8988T (cell line): Measurements from ENCODE around the gene GPR3.
"Not testable (repeated sequence)": the region's sequence is repeated elsewhere in the genome, so short reads cannot be mapped to it uniquely, and the experiment has no call there.

Source experiments
- DNase-seq: peaks from one replicate; pipeline ENCODE4 v3.0.0; 2011

The GPR3 gene

GRCh38 chr1:27380224-27380623, 12.2 kb upstream of the GPR3 start:
- DNase-seq = no peak

- DNase-seq = no peak
These were observed 11.4 kb upstream of the GPR3 start for GRCh38 chr1:27380766-27381733.

- DNase-seq = no peak
These were observed 10.3 kb upstream of the GPR3 start for GRCh38 chr1:27381969-27382762.

- DNase-seq = no peak
These were observed 9.3 kb upstream of the GPR3 start, which contains the start of gene CD164L2 for GRCh38 chr1:27383039-27383605. CD164L2 (minus strand) TSS chr1:27383333; CDS start chr1:27383239, 94 bp downstream.

GRCh38 chr1:27383661-27384060, 8.8 kb upstream of the GPR3 start:
- DNase-seq = no peak

DNA sequence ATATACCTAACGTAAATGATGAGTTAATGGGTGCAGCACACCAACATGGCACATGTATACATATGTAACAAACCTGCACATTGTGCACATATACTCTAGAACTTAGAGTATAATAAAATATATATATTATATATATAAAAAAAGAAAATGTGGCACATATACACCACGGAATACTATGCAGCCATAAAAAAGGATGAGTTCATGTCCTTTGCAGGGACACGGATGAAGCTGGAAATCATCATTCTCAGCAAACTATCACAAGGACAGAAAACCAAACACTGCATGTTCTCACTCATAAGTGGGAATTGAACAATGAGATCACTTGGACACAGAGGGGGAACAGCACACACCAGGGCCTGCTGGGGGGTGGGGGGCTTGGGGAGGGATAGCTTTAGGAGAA, 7.6 kb upstream of the GPR3 start:
- DNase-seq = not testable (repeated sequence)

DNA sequence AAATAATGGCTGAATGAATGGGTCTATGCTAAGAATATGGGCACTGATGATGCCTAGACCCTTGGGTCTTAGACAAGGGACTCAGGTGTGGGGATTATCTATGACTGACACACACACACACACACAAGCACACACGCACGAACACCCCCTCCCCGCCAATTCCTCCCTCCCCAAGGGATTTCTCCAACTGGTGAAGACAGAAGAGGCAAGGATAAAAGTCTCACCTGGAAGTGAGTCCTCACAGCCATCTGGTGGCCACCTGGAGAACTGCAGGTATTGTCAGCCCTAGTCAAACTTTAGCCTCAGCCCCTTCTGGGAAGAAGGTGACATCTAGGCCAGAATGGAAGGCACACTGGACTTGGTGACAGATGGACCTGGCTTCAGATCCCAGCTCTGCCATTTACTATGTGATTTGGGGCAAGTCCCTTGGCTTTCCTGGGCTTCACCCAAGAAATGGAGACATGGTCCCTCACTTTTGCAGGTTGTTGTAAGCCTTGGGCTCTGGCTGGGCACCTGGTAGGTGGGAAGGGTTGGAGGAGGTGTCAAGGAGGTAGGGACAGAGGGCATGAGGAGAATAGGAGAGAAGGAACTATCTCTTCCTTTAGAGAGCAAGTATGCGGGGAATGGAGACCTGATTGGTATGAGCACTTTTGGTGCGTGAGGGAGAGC, 4.0 kb upstream of the GPR3 start:
- no peak for DNase-seq

- no peak for DNase-seq
These were observed 819 bp upstream of the GPR3 start for GRCh38 chr1:27391511-27392095.

DNA sequence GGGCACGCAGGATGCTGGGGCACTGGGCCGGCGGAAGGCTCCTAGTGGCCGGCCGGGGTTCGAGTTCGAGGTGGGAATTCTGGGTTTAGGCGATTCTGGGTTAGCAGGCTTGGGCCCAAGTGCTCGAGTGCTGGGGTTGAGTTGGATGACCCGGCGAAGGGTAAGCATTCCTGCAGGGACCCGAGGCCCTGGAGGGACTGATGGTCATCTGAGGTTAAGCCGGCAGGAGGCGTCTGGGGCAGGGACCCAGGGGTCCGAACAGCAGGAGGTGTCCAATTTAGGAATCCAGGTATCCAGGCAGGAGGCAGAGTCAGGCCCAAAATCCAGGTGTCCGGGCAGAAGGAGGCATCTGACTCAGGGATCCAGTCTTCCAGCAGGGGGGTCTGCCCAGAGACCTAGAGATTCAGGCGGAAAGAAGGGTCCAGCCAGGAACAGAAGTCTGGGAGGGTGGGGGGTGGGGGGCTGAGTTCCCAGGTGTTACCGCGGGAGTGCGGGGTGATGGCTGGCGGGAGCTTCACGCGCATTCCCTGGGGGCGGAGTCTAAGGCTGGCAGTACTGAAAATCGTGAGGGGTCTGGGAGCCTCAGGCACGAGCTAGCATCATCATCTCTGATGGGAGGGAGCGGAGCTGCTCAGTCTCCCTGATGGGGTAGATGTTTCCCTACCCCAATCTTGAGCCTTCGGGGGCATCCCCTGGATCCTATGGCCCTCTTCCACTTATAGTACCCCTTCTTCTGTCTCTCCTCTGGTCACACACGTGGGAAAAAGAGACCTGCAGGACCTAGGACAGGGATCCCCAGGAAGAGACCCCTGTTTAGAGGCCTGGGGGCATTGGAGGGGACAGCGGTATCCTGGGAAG, 585 bp downstream of the GPR3 start:
- DNase-seq = no peak

DNA sequence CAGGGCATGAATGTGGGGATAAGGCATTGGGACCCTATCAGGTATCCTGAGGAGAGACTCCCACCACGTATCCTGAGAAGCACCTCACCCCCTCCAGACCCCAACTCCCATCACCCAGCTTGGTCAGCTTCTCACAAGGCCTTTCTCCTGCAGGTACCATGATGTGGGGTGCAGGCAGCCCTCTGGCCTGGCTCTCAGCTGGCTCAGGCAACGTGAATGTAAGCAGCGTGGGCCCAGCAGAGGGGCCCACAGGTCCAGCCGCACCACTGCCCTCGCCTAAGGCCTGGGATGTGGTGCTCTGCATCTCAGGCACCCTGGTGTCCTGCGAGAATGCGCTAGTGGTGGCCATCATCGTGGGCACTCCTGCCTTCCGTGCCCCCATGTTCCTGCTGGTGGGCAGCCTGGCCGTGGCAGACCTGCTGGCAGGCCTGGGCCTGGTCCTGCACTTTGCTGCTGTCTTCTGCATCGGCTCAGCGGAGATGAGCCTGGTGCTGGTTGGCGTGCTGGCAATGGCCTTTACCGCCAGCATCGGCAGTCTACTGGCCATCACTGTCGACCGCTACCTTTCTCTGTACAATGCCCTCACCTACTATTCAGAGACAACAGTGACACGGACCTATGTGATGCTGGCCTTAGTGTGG, 1.3 kb downstream of the GPR3 start:
- DNase-seq = no peak

DNA sequence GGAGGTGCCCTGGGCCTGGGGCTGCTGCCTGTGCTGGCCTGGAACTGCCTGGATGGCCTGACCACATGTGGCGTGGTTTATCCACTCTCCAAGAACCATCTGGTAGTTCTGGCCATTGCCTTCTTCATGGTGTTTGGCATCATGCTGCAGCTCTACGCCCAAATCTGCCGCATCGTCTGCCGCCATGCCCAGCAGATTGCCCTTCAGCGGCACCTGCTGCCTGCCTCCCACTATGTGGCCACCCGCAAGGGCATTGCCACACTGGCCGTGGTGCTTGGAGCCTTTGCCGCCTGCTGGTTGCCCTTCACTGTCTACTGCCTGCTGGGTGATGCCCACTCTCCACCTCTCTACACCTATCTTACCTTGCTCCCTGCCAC, 1.8 kb downstream of the GPR3 start:
- no peak for DNase-seq

DNA sequence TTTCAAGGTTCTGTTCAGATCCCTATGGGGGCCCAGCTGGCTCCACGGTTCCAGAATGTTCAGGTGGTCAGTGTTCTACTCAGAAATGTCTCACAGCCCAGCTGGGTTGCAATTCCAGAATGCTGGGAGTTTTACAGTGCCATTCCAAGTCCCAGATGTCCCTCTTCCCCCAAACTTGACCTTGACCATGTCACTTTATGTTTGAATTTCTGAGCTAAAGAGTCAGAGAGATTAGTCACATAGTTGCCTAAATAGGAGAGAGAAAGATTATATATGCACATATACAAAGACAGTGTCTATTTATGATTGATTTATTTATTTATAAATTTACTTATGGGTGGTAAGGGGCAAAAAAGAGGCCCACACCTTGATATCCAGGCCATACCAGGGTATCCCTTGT, 2.5 kb downstream of the GPR3 start:
- DNase-seq = no peak

DNA sequence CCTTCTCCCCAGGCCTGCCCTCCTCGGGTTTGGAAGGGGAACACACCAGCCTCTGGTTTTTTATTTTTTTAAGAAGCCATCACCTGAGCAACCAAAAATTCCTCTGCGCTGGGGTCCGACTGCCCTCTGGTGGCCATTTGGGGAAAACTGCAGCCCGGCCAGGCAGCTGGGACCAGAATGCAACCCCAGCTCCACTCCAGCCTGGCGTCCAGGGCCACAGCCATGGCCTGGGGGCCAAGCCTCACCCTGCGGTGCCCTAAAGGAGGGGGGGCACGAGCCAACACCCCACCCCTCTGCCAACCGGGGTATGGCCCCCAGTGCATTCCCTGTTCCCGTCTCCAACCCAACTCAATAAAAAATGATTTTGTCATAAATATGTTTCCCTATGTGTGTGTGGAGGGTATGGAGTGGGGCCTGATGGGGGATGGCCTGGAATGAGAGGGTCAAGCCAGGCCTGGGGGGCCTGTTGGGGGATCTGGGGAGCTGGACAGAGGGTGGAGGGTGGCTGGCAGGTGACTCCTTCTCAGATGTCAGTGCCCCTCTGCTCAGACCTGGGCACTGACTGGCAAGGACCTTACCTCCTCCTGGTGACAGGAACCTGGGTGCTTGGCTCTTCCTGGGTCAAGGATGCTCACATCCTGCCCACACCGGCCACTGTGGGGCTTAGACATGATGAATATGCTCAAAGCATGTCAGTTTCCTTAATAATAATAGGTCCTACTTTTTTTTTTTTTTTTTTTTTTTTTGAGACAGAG, 3.2 kb downstream of the GPR3 start:
- DNase-seq = peak; percentile 83

DNA sequence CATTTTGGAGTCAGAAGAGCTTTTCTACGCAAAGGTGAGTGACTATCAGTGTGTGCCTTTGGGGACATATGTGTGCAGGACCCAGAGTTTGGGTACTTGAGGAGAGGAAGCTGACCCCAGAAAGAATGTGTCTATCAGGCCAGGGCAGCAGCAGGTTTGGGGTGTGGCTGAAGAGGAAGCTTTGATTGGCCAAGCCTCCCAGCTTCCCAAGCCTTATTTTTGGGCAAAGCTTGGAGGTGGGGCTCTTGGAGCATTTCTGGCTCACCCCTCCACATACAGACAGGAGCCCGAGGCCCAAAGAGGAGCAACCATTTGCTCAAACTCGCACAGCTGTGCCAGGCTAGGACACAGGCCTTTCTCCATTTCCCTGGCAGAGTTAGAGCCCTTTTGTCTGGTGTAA, 4.7 kb downstream of the GPR3 start:
- no peak for DNase-seq

DNA sequence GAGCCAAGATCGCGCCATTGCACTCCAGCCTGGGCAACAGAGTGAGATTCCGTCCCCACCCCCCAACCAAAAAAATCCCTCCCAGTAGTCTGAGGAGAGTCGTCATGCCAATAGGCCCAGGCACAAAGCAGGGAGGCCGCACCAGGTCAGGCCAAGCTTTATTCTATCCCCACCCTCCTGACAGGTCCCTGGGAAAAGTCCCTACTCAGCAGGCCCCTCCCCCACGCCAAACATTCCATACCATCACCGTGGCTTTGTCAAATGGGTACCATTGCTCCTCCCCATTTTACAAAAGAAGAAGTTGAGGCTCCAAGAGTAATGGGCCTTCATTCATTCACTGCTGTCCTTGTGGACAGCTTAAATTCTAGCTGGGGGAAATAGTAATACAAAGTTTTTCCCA, 5.3 kb downstream of the GPR3 start:
- no peak for DNase-seq

- DNase-seq = no peak
These were observed 6.2 kb downstream of the GPR3 start for GRCh38 chr1:27398405-27399149.

GRCh38 chr1:27399251-27400025, 7.0 kb downstream of the GPR3 start:
- DNase-seq = no peak

DNA sequence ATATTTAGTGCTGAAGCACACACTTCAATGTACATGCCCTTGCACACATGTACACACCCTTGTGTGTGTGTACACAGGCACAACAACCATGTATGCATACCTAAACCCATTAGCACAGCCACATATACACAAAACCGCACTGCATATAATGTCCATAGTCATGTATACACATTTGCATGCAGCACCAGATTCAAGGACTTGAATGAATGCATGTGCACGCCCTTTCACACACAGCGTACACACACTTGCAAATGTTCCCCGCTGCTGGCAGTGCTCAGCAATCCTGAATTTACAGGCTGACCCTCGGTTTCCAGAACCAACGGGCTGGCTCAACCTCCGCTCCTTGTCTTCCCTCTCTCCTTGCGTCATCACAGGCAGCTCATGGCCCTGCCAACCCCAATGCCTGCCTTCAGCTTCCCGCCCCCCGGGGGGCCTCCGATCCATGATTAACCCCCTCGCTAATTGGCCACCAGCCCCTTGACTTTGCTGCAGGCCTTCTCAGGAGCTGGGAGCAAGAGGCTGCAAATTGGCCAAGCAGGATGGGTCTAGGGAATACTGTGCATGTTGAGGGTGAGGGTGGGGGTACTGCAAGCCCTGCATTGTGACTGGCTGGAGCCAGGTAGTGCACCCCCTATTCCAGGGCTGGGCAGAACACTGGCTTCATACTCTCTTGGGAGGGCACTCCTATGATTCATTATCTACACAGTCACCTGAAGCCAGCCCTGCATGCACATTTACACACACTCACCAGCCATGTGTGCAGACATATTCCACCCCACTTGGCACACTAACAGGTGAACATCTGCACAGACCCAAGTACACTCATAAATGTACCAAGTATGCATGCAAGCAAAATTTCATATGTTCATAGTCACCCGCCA, 7.9 kb downstream of the GPR3 start:
- no peak for DNase-seq
